GM18867 (cell line): ENCODE results near the gene ATAD3B.
"Not testable (repeated sequence)": the region's sequence is repeated elsewhere in the genome, so short reads cannot be mapped to it uniquely, and the experiment has no call there.

Source experiments
- ATAC-seq: cut with Tn5 transposase; IDR thresholded peaks from one replicate; pipeline ENCODE4 v1.9.1; 2021; ENCODE audit warnings: mild to moderate bottlenecking, moderate library complexity; ENCODE audit not compliant: unreplicated experiment

ATAD3B gene

DNA sequence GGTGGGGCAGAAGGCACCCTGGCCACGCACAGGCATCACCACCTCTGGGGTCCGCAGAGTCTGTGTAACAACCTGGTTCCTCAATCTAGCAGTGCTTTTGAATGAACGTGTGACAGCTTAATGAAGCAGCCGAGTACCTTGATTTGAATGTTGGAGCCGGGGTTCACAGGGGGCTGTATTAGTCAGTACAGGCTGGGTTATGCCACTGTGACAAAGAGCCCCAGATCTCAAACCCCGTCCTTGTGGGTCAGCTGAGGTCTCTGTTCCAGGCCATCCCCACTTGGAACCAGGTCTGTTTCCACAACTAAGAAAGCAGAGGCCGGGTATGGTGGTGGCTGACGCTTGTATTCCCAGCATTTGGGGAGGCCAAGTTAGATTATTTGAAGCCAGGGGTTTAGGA is 58.4 kb downstream of the ATAD3B start:
- no peak for ATAC-seq

- ATAC-seq, result no peak
These were observed 60.4 kb downstream of the ATAD3B start for GRCh38 chr1:1531947-1532346.

DNA sequence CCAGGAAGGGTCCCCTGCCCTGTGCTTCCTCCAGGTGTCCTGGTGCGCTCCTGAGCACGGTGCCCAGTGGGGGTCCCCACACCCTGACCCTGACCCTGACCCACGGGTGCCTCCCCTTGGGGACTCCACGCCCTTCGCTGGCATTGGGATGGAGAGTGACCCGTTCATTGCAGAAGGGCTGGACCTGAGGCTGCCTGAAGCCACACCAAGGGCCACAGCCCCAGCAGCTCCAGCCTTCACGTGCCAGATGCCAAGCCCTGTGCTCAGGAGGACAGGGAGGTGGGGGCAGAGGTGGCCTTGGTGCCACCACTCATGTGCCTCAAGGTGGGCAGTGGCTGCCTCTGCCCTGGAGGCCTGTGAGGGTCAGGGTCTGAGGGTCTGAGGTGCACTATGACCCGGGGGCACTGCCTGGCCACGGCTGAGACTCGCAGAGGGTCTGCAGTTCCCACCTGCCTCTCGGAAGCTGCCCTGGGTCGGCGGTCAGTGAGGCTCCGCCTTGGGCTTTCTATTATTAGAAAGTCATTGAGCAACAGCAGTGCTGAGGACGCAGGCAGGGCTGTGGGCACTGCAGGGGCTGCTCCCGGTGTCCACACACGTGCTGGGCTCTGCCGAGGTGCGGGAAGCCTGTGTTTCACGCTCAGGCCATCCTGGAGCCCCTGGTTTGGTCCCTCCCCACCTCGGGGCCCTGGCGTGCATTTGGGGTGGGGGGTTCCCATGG is 61.8 kb downstream of the ATAD3B start:
- ATAC-seq, result not testable (repeated sequence)

GRCh38 chr1:1533894-1534291 is 62.3 kb downstream of the ATAD3B start:
- ATAC-seq, result not testable (repeated sequence)

DNA sequence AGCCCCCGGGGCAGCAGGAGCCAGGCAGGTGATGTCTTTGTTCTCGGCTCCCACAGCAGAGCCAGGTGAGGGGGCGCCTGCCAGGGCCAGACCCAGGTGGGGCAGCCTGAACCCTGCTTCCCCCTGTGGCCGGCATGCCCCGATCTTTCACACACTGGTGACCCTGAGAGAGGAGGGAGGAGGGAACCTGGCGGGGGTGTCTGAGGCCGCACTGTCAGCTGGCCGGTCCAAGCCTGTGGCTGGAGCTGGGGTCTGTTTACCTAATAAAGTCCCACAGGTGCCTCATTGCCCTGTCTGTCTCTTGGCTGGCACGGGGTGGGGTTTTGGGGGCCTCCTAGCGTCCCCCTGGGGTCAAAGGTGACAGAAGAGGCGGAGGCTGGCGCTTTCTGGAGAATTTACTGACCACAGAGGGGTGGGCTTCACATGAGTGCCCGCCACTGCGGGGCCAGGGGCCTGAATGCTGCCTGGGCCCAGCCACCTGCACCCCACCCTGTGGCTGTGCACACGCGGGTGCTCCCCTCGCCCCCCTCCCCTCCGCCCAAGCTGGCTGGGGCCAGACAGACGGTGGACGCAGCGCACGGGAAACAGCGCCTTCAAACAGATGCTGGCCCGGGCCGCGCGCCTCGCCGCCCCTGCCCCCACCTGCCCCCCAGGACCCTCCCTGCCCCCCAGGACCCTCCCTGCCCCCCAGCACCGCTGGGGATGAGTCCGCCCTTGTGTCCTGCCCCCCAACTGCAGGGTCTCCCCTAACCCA is 63.0 kb downstream of the ATAD3B start:
- ATAC-seq, result no peak

DNA sequence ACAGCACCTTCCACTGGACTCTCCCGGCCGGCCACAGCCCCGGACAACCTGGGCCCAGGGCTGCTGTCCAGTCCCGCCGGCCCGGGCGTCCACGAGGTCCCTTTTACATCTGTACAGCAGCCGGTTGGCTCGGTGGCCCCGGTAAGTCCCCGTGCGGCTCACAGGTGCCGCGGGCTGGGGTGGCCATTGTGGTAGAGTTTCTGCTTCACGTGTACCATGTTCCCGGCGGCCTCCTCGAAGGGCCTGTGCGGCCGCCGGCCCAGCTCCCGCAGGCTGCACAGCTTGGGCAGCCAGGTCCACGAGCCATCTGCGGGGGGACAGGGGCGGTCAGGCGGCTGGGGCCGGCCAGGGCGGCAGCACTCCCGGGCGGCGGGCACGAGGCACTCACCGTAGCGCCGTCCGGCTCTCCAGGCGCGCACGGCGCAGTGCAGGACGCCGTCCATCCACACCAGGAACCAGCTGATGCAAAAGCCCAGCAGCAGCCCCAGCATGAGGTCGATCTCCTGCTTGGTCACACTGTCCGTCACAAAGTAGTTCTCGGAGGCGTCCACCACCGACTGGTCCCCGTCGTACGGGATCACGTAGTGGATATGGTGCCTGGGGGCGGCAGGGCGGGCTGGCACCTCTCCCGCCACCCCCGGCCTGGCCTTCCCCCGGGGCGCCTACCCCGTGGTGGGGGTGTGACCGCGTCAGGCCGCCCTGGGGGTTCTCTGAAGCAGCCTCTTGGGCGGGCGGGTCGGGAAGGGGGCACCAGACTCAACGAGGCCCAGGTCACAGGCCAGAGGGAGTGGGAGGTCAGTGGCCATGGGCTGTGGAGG is 63.8 kb downstream of the ATAD3B start:
- no peak for ATAC-seq

- ATAC-seq, result no peak
These were observed 64.7 kb downstream of the ATAD3B start for GRCh38 chr1:1536019-1536937.

GRCh38 chr1:1536938-1537546 is 65.5 kb downstream of the ATAD3B start:
- ATAC-seq, result no peak

- no peak for ATAC-seq
These were observed 66.2 kb downstream of the ATAD3B start for GRCh38 chr1:1537626-1538250.

DNA sequence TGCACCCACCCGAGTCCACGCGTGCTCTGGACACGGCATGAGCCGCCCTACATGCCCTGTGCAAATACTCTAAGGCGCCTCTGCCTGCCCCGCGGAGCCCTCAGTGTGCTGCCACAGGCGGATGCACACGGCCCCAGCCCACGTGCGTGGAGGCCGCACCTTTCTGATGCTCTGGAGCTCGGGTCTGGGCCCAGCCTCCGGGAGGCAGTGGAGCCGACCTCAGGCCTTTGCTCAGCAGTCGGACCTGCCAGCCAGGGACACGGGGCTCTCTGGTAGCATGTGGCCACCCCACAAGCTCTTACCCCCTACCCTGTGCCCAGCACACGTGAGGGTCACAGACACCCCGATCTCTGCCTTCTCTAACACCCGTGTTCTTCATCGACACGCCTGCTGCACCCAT is 66.8 kb downstream of the ATAD3B start:
- no peak for ATAC-seq

- no peak for ATAC-seq
These were observed 67.4 kb downstream of the ATAD3B start for GRCh38 chr1:1538989-1539309.

DNA sequence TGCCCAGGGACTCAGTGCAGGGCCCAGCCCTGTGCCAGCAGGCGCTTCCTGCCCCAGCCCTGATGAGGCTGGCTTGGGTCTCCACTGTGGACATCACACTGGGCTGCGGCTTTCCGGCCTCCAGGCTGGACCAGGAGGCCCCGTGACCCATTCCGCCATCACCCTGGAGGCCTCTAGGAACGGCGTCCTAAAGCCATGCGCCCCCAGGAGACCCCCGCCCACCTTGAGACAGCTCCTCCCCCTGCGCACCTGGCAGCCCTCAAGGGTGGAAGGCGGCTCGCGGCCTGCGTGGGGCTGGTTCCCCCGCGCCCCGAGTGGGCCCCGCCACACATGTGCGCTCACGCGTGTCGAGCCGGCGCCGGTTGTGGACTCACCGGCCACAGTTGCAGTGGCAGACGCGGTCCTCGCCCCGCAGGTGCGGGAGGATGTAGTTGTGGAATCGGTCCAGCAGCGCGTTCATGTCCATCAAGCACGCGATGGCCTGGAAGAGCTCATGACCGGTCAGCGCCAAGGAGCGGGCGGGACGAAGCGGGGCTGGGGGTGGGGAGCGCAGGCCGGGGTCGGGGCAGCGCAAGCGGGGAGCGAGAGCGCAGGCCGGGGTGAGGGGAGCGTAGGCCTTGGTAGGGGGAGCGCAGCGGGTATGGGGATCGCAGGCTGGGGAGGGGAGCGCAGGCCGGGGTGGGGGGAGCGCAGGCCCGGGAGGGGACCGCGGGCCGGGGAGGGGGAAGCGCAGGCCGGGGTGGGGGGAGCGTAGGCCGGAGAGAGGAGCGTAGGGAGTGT is 67.9 kb downstream of the ATAD3B start:
- no peak for ATAC-seq

DNA sequence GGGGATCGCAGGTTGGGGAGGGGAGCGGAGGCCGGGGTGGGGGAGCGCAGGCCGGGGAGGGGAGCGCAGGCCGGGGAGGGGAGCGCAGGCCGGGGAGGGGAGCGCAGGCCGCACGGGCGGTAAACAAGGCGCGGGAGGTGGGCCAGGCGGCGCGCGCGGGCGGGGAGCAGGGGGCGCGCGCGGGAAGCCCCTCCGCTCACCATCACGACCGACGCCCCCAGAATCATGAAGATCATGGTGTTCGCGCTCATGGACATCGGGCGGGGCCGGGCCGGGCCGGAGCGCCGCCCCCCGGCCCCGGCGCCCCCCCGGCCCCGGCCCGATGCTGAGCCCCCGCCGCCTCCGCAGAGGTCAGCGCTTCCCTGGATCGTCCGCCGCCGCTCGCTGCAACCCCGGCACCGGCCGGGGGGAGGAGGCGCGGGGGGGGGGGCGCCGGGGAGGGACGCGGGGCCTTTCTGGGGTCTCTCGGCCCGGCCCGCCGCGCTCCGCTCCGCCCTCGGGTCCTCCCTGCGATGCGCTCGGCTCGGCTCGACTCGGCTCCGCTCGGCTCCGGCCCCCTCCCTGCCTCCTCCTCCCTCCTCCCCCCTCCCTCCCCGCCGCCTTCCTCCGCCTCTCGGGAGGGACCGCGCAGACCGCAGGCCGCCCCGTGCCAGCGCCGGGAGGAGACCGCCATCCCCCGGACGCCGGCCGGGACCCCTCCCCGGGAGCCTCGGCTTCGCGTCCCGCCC is 68.7 kb downstream of the ATAD3B start, which contains the start of gene TMEM240:
Gene TMEM240, minus strand, starts transcription at position 535 of the 728 bp plus-strand sequence. Its CDS starts 278 bp downstream, at position 257.
- no peak for ATAC-seq

DNA sequence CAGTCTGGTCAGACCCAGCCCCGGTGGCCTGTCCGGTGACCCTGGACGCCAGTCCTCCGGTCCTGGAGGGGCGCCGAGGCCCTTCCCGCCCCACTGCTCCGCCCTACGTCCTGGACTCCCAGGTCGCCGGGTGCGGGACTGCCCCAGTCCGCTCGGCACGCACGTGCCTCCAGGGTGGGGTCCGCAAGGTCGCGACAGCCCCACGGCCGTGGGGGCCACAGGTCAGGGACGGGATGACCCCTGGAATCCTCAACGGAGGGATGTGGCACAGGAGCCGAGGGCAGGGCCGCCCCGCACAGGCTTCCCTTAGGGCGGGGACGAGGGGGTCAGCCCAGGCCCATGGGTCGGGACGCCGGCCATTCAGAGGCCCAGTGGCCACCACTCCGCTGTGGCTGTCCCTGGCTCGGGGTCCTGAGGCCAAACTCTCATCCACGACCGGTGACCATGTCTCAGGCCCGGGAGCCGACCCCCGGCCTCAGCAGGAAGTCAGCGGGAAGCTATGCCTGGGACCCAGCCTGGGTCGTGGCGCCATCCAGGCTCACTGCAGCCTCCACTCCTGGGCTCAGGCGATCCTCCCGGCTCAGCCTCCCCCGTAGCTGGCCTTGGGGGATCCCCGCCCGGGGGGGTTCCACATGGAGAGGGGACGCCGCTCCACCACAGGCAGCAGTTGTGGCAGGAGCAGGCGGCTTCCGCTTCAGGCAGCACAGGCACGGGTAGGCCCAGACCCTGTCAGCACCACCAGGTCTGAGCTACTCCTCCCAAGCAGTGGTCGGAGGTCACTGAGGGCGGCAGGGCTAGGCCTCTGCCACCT is 69.5 kb downstream of the ATAD3B start:
- no peak for ATAC-seq

GRCh38 chr1:1541956-1542765 is 70.6 kb downstream of the ATAD3B start:
- ATAC-seq, result no peak
